Spinal cord (tissue), 10 donors: Measurements from ENCODE around the gene FBXL14. TPM values are rescaled to one million over a fixed set of nuclear protein-coding genes. Genes with fewer than 3 reads are reported as not detected.

Experiments used
- DNase-seq, 6 donors: peaks; one replicate each; pipeline versions ENCODE4 v3.0.0 to v3.0.0-alpha.2; 2013 to 2015; ENCODE audit warnings: low spot score in 6 of 6, low read depth in 4 of 6
- H3K27ac ChIP-seq: one replicate; pipeline ENCODE4 v1.5.1; 2013; ENCODE audit warnings: low read depth, low read length, control low read depth
- H3K27me3 ChIP-seq: one replicate; pipeline ENCODE4 v1.6.1; 2013; ENCODE audit warnings: low read length; ENCODE audit not compliant: control insufficient read depth, insufficient read depth
- H3K36me3 ChIP-seq: one replicate; pipeline ENCODE4 v1.6.1; 2013; ENCODE audit warnings: low read length; ENCODE audit not compliant: control insufficient read depth, insufficient read depth
- H3K4me1 ChIP-seq: one replicate; pipeline ENCODE4 v1.6.1; 2013; ENCODE audit warnings: low read length; ENCODE audit not compliant: control insufficient read depth, insufficient read depth
- H3K4me3 ChIP-seq: one replicate; pipeline ENCODE4 v1.5.1; 2013; ENCODE audit warnings: low read depth, low read length, control low read depth
- H3K9me3 ChIP-seq: one replicate; pipeline ENCODE4 v1.6.1; 2013; ENCODE audit warnings: low read length; ENCODE audit not compliant: control insufficient read depth, insufficient read depth
- WGBS: methylation state at CpG from one replicate; pipeline ENCODE4 v1.1.5; 2013; ENCODE audit warnings: missing lambda C conversion rate; ENCODE audit not compliant: insufficient coverage; 5-methylcytosine and 5-hydroxymethylcytosine counted together
- polyA plus RNA-seq, 2 donors: library from polyadenylated mRNA; unstranded; fragments of 120-200 nt; gene quantifications; one replicate each; pipeline ENCODE4 v1.2.1, GENCODE V29; 2013; ENCODE audit not compliant: insufficient read length in 2 of 2
- total RNA-seq, 2 donors: library from RNA; depleted of rRNA in 1 of 2; stranded (reverse); fragments of 120-200 nt in 1 of 2; fragments of >200 nt in 1 of 2; gene quantifications; one replicate each; pipeline versions ENCODE4 v1.2.3 to v1.2.4, GENCODE V29; 2013 to 2014
- donor health status: healthy.

Gene FBXL14
- total and polyA plus RNA-seq, 4 donors: 11.0 to 17.1 (median 15.8) TPM

GRCh38 chr12:1620092-1620491, 25.7 kb upstream of the FBXL14 start:
- Histone ChIP-seq H3K9me3 (no peaks in the 10 kb centered on the region), H3K36me3 (no peaks in the 10 kb centered on the region), H3K4me3 (no peak overlapping the region), H3K4me1 (no peaks in the 10 kb centered on the region), H3K27ac (no peak overlapping the region), H3K27me3 (no peaks in the 10 kb centered on the region)
- WGBS: 57% methylated on average over 1 of the region's 1 CpG
- DNase-seq: no peak

DNA sequence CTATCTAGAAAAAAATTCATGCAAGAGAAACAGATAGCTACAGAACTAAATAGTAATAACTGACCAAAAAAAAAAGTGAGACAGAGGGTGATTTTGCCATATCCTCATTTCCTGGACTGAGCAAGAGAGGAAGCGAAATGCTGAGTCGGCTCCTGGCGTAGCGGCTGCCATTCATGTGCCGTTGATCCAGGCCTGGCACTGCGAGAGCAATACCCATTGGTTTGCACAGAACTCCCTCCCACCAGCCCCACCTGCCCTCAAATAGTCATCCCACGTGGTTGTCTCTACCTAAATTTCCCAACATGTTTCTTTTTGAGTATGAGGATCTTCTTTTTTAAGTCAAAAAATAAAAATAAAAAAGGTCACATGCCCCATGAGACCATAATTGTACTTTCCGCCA, 25.2 kb upstream of the FBXL14 start:
- peak in 1 of 6 donors; percentile 85 for DNase-seq
- Histone ChIP-seq H3K27ac (no peak overlapping the region), H3K36me3 (no peaks in the 10 kb centered on the region), H3K4me3 (no peak overlapping the region), H3K27me3 (no peaks in the 10 kb centered on the region), H3K9me3 (no peaks in the 10 kb centered on the region), H3K4me1 (no peaks in the 10 kb centered on the region)
- WGBS: 56% methylated on average over 6 of the region's 8 CpGs

GRCh38 chr12:1619159-1619558, 24.8 kb upstream of the FBXL14 start:
- Histone ChIP-seq H3K9me3 (no peaks in the 10 kb centered on the region), H3K4me3 (no peak overlapping the region), H3K36me3 (no peaks in the 10 kb centered on the region), H3K4me1 (no peaks in the 10 kb centered on the region), H3K27me3 (no peaks in the 10 kb centered on the region), H3K27ac (no peak overlapping the region)
- peak in 1 of 6 donors; percentile 95 for DNase-seq
- WGBS: 41% methylated on average over 3 of the region's 4 CpGs

DNA sequence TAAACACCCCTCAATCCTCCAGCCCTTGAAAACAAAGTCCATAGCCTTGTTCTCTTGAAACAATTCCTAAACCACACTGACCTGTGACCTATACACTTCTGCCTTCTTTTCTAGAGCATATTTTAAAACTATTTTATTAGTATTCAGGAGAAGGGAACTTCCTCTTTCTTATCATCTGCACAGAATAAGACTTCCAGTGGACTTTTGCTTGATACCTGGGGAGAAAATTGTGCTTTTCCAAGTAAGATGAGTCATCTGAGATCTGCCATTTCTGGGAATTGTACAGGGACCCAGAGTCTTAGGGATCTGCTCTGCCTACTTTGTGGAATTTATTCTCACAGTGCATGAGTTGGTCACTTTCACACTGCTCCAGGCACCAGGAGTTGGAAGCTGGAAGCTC, 24.1 kb upstream of the FBXL14 start:
- no peak overlapping the region for H3K27ac ChIP-seq
- H3K4me1 ChIP-seq: no peaks in the 10 kb centered on the region
- H3K27me3 ChIP-seq: no peaks in the 10 kb centered on the region
- H3K4me3 ChIP-seq: no peak overlapping the region
- DNase-seq: no peak
- H3K36me3 ChIP-seq: no peaks in the 10 kb centered on the region
- H3K9me3 ChIP-seq: no peaks in the 10 kb centered on the region

DNA sequence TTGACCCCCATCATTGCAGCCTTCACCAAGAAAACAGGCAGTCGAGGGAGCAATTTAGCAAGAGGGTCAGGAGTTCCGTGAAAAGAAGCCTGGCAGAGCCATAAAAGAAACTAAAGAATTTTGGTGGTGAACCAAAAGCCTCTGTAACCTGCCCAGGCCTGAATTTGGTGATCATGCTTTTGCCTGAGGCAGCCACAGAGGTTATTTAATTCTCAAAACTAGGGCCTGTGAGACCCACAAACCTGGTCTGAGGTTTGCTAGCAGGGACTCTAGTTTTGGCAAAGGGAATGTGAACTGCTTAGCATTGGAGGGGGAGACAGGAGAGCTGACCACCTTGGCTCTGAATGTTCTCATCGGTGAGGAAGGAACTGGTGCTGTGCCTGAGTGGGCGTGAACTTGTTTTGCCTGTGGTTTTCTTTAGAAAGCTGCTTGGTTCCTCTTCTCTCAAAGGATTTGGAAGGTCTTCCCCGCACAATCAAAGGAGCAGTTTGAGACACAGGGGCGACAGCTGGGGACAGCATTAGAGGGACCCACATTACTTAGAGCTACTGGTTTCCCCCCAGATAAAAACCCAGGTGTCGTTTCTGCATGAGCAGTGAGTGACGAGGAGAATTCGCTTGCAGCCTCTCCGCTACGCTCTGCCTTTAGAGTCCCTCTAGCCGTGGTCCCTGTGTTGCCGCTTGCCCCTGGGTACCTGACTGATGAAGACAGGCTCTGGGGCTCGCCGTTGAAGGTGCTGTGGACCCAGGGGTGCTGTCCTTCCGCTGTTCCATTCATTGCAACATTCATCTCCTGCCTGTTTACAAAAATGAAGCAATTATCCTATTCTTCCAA, 22.1 kb upstream of the FBXL14 start:
- Histone ChIP-seq H3K4me1 (peaks cover 7% of the 10 kb centered on the region), H3K27me3 (no peaks in the 10 kb centered on the region), H3K9me3 (no peaks in the 10 kb centered on the region), H3K4me3 (no peak overlapping the region), H3K36me3 (no peaks in the 10 kb centered on the region), H3K27ac (no peak overlapping the region)
- WGBS: 68% methylated on average over 15 of the region's 16 CpGs
- DNase-seq: no peak

- Histone ChIP-seq H3K27me3 (no peaks in the 10 kb centered on the region), H3K4me3 (no peak overlapping the region), H3K4me1 (peaks cover 7% of the 10 kb centered on the region), H3K36me3 (no peaks in the 10 kb centered on the region), H3K27ac (no peak overlapping the region), H3K9me3 (no peaks in the 10 kb centered on the region)
- DNase-seq: no peak
- 74% methylated on average over 6 of the region's 6 CpGs for WGBS
These were observed 20.0 kb upstream of the FBXL14 start for GRCh38 chr12:1614360-1614759.

- peaks cover 7% of the 10 kb centered on the region for H3K4me1 ChIP-seq
- H3K9me3 ChIP-seq: no peaks in the 10 kb centered on the region
- WGBS: no CpG with 5 or more reads among the region's 4 CpGs
- DNase-seq: peak in 1 of 6 donors; percentile 30
- no peaks in the 10 kb centered on the region for H3K36me3 ChIP-seq
- no peak overlapping the region for H3K27ac ChIP-seq
- H3K4me3 ChIP-seq: no peak overlapping the region
- no peaks in the 10 kb centered on the region for H3K27me3 ChIP-seq
These were observed 19.5 kb upstream of the FBXL14 start for GRCh38 chr12:1613860-1614259.

- H3K27me3 ChIP-seq: no peaks in the 10 kb centered on the region
- no peak overlapping the region for H3K27ac ChIP-seq
- DNase-seq: peak in 1 of 6 donors; percentile 78
- no peaks in the 10 kb centered on the region for H3K9me3 ChIP-seq
- WGBS: 31% methylated on average over 7 of the region's 13 CpGs
- peaks cover 7% of the 10 kb centered on the region for H3K4me1 ChIP-seq
- H3K4me3 ChIP-seq: no peak overlapping the region
- H3K36me3 ChIP-seq: no peaks in the 10 kb centered on the region
These were observed 17.6 kb upstream of the FBXL14 start for GRCh38 chr12:1611803-1612572.

- WGBS: 87% methylated on average over 5 of the region's 7 CpGs
- Histone ChIP-seq H3K27ac (no peak overlapping the region), H3K4me1 (peaks cover 21% of the 10 kb centered on the region)
These were observed 15.8 kb upstream of the FBXL14 start for GRCh38 chr12:1610072-1610643.

More at GRCh38 chr12:1610072-1610643, 15.8 kb upstream of the FBXL14 start:
- Histone ChIP-seq H3K9me3 (no peaks in the 10 kb centered on the region), H3K4me3 (no peak overlapping the region), H3K27me3 (no peaks in the 10 kb centered on the region), H3K36me3 (no peaks in the 10 kb centered on the region)
- DNase-seq: no peak
